GM19438 (cell line): ENCODE results near the gene CYB561D2.
A peak's percentile ranks its signal among the peaks of the same experiment; 100 is the strongest.

Experiments used
- ATAC-seq: cut with Tn5 transposase; IDR thresholded peaks from one replicate; pipeline ENCODE4 v1.9.1; 2021; ENCODE audit warnings: low read depth; ENCODE audit not compliant: unreplicated experiment

The CYB561D2 gene

GRCh38 chr3:50358911-50359759 lies 8.5 kb downstream of the CYB561D2 start, which contains the start of gene TMEM115:
TSS of gene TMEM115 (minus strand) at chr3:50359521. CDS start at chr3:50359063, 458 bp downstream.
- peak; percentile 94 for ATAC-seq

DNA sequence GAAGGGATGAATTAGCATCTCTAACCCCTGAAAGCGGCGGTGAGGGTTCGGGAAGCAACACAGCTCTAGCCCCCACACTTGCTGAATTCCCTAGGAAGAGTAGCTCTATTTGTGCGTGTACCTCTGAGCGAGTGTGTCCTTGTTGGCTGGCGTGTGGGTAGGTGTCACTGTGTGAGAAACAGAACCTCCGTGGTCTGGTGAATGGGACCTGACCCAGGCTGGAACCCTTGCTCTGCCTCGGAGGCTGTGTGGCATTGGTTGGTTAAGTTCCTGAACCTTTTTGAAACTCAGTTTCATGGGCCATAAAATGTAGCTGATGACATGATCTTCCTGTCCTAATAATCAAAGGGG lies 9.1 kb downstream of the CYB561D2 start:
- ATAC-seq: no peak

- ATAC-seq: peak; percentile 35
These were observed 14.0 kb downstream of the CYB561D2 start for GRCh38 chr3:50364573-50365079.

GRCh38 chr3:50365080-50365841 lies 14.6 kb downstream of the CYB561D2 start:
- peak; percentile 83 for ATAC-seq

DNA sequence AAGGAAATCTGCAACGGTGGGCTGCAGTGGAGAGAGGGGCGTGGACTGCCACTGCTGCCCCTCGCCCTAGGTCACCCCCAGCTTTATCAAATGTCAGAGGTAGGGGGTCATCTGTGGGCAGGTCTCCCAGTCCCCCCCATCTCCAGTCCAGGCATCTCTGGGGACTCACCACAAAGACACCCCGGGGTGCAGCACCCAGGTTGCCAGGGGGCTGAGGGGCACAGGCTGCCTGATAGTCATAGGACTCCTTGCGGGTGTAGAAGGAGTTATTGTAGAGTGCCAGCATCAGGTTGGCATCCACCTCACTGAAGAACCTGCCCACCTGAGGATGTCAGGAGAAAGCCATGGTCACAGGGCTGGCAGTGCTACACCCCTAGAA lies 15.2 kb downstream of the CYB561D2 start:
- ATAC-seq: no peak

- no peak for ATAC-seq
These were observed 18.5 kb downstream of the CYB561D2 start for GRCh38 chr3:50369012-50369670.

DNA sequence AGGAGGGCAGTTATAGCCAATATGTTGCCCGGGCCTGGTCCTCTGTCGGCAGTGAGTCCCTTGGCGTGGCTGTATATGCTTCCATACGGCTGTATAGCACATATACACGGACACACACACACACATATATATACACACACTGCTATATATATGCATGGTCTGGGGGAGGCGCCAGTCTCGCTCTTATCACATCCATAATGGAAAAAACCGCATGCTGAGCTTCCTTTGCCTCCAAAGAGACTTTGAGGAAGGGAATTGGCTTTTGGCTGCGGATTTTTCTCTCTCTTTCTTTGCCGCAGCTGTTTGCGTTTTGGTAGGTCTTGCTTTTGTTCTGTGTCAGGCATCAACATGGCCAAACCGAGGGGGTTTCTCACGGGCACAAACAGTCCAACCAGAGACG lies 19.9 kb downstream of the CYB561D2 start:
- ATAC-seq: no peak

GRCh38 chr3:50371133-50371685 lies 20.5 kb downstream of the CYB561D2 start:
- no peak for ATAC-seq

GRCh38 chr3:50372349-50372748 lies 21.7 kb downstream of the CYB561D2 start:
- ATAC-seq: no peak

DNA sequence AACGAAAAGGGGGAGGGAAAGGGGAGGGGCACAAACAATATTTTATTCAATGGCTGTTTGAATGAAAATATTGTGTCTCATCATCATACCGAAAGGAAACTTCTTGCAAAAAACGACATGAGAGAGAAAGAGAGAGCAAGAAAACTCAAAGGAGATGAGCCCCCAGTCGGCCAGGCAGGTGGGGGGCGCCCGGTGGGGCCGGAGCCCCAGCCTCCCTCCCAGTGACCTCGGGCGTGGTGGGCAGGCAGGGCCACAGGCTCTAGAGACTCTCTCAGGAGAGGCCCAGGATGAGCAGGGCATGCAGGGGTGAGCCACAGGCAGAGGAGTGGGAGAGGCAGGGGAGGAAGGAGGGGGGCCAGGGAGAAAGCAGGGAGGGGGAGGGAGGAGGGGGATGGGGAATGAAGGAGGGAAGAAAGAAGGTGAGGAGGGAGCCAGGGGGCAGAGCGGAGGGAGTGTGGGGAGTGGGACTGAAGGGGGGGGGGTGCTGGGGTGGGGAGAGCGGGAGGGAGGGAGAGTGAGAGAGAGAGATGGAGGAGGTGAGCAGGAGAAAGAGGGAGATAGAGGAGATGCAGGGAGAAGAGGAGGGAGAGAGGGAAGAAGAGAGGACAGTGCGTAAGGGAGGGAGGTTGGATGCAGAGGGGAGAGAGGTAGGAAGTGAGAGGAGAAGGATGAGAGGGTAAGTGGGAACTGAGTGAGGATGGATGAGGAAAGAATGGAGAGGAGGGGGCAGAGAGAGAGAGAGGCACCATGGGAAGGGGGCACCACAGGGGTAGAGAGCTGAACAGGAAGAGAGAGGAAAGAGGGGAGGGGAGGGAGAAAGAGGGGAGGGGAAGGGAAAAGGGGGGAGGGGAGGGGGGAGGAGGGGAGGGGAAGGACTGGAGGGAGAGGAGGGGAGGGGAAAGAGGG lies 22.7 kb downstream of the CYB561D2 start:
- ATAC-seq: no peak

DNA sequence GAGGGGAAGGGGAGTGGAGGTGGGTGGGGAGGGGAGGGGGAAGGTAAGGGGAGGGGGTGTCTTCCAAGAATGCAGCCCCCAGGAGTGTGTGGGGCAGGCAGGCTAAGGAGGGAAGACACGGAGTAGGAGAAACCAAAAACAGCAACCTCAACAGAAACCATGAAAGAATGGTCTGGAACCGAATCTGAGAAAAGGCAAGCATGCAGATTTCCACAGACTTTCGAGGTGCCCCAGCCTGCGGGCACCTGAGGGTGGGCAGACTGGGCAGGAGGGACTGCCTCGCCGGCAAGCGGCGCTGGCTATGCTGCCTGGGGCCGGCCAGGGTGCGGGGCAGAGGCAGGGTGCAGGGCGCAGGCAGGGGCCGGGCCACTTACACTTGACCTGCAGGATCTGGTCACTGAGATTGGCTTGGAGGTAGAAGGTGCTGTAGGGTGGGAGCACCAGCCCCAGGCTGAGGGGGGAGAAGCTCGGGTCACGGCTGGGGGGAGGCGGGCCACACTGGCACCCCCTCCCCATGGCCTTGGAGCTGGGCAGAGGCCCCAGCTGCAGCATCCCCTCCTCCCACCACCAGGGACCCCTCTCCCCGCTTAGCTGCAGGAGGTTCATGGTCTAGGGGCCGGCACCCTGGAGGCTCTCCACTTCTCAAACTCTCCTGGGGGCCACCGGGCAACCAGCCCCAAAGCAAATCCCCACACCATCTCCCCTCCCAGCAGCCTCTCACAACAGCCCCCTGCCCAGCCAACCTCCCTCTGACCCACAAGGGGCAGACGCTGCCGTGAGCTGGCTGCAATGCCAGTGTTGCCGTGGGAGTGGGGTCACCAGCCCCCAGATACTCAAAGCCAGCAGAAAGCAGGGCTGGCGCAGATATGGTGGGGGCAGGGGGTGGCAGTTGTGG lies 23.9 kb downstream of the CYB561D2 start:
- ATAC-seq: no peak

GRCh38 chr3:50375258-50375931 lies 24.7 kb downstream of the CYB561D2 start:
- ATAC-seq: no peak

DNA sequence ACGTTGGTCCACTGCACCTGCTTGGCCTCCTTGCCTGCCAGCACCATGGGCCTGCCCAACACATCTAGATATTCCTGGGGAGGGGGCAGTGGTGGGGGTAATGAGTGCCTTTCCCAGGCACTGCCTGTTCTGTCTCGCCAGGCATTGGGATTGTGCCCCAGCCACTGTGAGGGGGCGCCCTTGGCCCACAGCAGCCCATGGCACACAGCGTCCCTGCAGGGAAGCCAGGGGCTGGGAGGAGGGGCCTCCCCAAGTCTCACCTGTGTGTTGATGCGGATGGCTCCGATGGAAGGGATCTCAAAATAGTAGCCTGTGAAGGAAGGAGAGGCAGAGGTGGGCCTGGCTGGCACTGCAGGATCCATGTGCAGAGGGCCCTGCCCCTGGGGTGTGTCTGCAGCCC lies 27.4 kb downstream of the CYB561D2 start:
- no peak for ATAC-seq

GRCh38 chr3:50378757-50379156 lies 28.1 kb downstream of the CYB561D2 start:
- no peak for ATAC-seq

DNA sequence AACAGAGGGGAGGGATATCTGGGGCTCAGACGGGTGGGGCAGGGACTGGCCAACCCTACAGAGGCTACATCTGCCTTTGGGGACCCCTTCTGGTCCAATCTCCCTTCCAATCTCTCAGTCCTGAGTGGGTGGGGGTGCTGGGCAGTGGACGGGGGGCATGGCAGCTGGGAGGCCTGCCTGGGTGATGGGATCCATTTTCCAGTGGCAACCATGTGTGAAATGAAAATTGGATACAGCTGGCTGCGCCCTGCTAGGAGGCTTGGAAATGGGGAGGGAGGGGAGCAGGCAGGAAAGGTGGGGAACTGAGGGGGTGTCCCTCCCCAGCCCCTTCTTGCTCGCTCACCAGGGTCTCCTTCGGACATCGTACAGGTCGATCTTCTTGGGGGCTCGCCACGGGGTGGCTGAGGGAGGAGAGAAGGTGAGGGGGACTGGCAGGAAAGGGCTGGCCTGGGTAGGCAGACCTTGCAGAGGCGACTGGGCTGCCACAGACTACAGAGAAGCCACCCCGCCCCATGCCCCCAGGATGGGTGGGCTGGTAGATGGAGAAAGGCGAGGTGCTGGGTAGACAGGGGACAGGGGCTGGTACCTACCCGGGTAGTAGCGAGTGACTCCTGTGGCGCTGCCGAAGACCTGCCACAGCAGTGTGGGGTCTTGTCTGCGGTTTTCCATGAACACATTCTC lies 29.9 kb downstream of the CYB561D2 start:
- no peak for ATAC-seq

DNA sequence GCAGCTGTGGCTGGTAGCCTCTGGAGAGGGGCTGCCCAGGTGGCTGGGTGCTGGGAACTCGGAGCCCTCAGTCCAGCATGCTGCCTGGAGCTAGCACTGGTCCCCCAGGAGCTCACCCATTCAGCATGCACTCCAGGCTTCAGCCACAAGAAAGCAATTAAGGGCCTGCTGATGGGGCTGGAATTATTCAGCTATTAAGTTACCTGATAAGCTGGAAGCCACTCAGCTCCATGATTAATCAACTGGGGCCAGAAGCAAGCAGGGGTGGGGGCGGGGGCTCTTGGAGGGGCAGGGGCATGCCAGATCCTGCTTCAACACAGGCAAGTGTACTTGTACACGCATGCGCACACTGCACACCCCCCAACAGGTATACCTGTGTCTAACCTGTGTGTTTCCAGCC lies 30.7 kb downstream of the CYB561D2 start:
- ATAC-seq: no peak

DNA sequence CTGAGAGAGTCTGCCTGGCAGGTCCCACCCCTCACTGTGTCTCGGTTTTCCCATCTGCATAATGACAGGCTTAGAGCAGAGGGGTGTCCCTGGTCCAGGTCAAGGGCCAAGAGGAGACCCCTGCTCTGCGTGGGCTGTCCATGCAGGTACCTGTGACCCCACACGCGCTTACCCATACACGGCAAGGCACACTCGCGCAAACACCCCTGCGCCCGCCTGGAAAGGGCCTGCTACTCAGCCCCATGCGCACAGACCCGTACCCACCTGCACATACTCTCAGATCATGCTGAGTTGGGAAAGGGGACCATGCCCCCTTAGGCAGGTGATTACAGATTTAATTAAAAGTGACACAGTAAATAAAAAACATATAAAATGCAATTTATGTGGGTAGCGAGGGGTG lies 32.1 kb downstream of the CYB561D2 start:
- ATAC-seq: no peak

GRCh38 chr3:50383750-50384149 lies 33.1 kb downstream of the CYB561D2 start:
- no peak for ATAC-seq
